OCI-M2 (cell line): Measurements from ENCODE around the gene ANXA2.
"Not testable (repeated sequence)": the region's sequence is repeated elsewhere in the genome, so short reads cannot be mapped to it uniquely, and the experiment has no call there.

Source experiments
- DNase-seq: peaks from one replicate; lab custom pipeline; 2025; ENCODE audit not compliant: unreplicated experiment; lab: John Stamatoyannopoulos, UW

ANXA2 gene

DNA sequence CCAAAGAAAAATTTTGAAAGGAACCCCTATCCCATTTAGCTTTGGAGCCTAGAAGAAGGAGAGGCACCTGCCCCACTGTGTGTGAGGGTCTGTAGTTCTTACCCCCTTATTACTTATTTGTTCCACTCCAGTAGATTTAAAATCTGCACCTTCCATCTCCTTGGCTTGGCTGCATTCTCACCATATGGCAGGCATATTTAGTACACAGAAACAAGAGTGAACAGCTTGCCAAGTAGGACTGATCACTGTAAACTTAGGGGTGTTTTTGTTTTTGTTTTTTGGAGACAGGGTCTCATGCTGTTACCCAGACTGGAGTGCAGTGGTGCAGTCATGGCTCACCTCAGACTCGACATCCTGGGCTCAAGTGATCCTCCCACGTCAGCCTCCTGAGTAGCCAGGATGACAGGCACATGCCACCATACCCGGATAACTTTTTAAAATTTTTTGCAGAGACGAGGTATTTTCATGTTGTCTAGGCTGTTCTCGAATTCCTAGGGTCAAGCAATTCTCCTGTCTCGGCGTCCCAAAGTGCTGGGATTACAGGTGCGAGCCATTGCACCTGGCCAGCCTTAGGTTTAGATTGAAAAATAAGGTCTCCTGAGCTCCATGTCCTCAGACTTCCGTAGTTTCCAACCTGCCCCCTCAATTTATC, 14.1 kb upstream of the ANXA2 start:
- no peak for DNase-seq

DNA sequence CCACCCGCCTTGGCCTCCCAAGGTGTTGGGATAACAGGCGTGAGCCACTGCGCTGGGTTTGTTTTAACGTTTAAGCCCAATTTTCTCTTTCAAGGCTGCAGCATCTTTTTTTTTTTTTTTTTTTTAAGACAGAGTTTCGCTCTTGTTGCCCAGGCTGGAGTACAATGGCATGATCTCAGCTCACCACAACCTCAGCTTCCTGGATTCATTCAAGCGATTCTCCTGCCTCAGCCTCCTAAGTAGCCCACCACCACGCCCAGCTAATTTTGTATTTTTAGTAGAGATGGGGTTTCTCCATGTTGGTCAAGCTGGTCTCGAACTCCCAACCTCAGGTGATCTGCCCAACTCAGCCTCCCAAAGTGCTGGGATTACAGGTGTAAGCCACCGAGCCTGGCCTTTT, 12.6 kb upstream of the ANXA2 start:
- not testable (repeated sequence) for DNase-seq

DNA sequence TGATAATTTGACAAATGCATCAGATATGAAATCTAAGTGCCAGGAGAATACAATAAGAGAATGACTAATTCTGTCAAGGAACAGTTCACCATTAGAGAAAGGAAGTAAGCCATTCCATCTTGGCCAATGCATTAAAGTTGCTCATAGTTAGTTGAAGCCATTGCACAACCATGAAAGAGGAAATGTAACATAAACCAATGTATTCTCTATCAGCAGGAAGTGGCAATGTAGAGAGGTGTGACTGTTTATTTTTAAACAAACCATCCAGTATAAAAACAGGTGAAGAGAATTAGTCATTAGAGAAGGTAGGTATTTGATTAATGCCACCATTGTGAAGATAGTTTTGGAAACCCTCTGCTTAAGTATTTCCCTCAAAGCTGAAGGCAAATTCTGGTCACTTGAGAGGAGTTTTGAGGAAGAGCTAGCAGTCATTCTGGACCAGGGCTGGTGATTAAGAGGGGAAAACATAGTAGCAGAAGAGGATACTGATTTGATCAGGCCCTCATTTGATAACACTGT, 10.7 kb upstream of the ANXA2 start:
- no peak for DNase-seq

DNA sequence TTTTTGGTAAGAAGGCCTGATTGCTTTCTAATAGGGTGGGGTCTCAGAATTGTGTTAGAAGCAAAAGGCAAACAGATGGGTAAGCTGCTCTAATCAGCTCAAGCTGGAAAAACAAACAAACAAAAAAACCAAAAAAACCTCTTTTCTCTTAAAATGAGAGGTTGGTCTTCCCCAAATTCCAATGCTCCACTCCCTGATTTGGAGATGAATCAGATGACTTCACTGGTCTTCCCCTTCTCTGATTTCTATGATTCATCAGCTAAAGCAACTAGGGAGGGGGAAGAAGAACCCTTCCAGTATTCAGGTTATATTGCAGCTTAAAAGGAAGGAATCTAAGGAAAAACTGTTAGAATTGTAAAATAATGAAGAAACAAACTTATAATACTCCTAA, 9.6 kb upstream of the ANXA2 start:
- no peak for DNase-seq

DNA sequence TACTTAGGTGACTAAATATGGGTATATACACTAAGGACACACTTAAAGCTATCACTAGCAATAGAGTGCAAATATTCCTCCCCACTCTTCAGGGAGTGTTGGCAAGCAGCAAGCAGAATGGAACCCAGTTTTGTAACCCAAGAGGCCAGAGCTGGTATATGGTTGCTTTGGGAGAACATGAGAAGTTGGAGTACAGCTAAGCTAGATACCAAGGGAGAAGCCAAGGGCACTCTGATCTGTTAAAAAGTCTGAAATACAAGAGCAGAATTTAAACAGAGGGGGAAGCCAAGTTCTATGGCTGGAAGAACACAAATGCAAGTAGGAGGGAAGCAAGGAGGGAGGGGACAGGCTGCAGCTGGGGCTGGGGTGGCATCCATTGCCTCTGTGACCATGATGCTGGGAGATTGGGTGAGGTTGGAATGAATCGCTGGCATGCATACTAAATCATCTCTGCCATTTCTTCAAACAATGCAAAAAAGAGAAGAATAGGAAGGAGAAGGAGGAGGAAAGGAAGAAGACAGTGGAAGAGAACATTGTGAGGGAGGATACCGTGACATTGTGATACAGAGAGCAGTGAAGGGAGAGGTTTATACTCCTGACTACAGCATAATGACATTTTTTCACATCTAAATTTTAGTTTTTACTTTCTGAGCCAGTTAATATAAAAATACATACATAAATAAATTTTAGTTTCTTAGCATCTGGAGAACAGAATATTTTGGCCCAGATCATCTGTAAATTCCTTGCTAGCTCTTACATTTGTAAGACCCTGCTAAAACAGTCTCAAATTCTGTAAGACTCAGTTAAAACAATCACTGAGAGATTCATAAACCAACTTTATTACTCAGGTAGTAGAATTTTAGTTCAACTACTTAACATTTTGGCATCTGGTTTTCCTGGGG, 9.0 kb upstream of the ANXA2 start:
- no peak for DNase-seq

DNA sequence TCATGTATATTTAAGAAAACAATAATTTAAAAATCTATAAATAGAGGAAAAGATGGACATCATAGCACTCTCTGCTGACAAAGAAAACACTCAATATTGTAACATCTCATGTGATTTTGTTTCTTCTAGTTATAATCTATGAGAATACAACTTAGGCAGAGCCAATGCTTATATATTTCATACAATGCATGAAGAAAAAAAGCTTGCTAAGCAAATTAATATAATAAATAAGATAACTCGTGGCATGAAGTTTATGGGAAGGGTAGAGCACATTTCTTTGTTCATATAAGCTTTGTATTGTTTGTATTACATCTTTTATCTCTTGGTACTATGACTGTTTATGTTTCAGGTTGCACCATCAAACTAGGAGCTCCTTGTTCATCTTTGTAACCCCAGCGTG, 7.6 kb upstream of the ANXA2 start:
- DNase-seq: no peak

DNA sequence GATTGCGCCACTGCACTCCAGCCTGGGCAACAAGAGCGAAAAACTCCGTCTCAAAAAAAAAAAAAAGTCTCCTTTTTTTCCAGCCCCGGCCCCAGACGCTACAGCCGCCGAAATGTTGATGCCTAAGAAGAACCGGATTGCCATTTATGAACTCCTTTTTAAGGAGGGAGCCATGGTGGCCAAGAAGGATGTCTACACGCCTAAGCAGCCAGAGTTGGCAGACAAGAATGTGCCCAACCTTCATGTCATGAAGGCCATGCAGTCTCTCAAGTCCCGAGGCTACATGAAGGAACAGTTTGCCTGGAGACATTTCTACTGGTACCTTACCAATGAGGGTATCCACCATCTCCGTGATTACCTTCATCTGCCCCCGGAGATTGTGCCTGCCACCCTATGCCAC, 6.6 kb upstream of the ANXA2 start:
- DNase-seq: not testable (repeated sequence)

DNA sequence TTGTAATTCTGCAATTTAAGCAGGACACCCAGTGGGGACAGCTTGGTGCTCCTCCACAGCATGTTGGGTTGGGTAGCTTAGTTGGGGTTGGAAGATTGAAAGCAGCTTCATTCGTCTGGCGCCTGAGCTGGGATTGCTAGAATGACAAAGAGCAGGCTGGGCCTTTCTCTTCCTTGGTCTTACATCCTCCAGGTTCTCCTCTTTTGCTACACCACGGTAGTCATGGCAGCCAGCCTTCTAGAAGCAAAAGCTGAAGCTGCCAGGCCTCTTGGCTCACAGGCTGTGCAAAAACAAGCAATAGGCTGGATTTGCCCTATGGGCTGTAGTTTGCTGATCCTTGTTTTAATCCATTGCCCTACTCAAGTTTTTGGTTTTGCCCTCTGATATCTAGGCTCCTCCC, 3.2 kb upstream of the ANXA2 start:
- DNase-seq: no peak

DNA sequence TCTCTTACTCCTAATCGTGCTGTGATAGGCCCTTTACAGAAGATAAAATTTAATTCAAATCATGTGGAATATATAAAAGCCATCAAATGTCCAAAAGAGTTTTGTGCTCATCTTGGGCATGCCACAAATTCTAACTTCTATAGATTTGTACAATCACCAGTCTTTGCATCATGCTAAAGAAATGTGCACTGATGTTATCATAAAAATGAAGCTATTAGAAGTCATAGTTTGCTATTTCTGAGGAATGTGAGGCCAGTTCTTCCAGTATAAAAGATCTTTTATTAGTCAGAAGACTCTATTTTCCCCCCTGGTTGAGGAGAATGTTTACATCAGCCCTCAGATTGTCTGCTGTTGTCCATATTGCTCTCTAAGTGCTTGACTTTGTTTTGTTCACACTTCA, 2.1 kb upstream of the ANXA2 start:
- no peak for DNase-seq

DNA sequence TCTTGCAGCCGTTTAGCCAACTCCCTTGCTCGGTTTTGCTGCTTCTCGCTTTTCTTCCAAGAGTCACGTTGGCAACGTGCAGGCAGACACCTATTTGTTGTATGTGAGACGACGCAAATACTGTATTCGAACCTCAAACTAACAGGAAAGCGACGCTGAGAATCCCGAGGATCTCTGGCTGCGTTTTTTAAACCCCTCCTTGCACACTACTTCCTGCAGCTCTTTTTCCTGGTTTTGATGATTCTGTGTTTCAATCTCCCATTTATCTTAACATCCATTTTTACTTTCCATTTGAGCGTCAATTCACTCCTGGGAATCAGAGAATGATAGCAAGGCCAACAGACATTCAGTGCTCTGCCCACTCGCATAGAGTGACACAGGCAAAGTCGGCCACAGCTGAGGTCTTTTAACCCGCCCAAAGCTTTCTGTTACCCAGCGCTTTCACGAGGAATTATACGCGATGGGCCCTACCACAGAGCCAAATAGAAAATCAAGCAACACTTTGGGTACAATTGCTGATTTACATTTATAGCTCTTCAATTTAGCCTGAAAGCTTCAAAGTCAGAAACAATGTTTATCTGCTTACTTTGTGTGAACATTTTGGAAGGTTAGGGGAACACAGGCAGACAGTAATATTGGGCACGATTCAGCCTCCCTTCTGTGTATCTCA, 1.6 kb upstream of the ANXA2 start:
- DNase-seq: no peak

DNA sequence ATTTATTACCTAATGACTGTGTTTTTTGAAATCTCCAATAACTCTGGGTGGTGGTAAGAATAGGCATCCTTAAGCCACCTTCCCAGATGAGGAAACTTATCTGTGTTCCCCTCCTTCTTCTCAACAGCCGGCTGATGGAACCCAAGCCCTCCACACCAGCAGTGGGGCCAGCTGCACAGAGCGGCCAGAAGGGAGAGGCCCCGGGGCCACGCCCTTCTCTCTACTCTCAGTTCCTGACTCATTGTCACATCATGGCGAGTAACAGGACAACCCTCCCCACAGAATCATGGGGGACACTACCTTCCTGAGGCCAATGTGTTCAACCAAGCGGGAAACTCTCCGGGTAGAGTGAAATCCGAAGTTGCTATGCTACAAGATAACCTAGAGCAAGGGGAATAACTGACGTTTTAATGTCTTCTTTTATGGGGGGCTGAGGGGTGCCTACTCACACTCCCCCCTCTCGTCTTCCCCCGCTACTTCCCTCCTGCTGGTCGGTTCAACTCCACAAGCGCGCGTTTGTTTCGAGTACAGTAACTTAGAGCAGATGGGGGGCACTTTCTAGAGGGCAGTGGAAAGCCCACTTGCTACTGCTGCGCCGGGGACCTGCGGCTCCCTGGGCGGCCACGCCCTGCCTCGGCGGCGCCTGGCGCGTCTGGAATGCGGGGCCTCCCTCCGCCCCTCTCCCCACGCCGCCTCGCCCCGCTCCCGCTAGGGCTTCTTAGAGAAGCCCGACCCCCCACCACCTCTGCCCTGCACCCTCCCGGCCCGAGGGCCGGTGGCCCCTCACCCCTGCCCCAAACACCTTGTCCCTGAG, 621 bp downstream of the ANXA2 start:
- DNase-seq: no peak

DNA sequence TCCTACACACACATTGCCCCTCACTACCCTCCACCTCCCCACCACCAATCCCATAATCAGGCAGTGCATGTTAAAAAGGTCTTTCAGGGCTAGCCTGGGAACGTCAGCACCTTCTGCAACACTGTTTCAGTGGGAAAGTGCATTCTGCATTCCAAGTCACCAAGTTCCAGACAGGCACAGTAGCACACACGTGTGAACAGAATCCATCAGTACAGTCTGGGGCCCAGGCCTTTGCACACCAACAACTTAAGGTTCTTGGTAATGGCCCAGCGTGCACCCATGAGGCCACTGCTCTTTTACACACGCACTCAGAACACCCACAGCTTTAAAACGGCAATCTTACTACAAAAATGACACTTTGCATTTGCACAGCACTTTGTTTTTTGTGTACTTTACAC, 1.2 kb downstream of the ANXA2 start:
- no peak for DNase-seq

DNA sequence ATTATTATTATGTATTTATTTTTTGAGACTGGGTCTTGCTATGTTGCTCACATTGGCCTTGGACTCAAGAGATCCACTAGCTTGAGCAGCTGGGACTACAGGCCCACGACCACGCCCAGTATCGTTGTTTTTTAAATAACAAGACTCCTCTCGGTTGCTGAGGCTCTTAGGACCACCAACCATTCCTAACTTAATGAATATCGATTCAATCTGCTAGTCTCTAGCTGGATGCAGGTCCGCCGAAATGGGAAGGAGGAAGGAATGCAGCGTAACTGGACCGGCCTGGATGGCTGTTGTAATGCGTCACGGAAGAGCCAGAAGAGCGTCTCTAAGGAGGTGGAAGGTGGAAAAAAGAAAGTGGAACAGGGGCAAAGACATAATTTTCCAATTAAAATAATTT, 1.7 kb downstream of the ANXA2 start:
- no peak for DNase-seq

DNA sequence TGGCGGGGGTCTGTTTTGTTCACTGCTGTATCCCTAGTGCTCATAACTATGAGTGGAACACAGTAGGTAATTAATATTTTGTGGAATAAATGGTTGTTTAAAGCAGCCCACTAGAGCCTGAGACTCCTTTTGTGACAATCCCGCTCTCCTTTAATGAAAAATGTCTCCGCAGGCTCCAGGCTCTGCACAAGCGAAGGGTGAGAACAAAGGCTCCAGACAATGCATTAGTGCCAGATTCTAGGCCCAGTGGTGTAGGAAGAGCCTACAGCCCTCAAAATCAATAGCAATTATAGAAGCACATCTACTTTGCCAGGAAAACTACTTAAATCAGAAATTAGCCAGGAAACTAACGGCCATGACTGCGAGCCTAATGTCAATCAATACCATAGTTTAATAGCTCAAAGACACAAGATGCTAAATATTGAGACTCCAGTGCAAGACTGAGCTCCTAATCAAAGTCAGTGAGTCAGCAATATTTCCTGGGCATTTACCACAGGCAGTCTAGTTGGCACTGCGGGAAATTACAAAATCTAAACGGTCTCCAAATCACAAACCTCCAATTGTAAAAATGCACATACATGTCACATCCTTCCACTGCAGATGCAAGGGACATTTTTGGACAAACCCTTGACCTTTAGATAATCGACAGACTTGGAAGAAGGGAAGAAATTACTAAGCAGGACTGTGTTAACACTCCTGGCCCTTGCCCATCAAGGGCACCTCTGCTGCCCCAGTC, 2.3 kb downstream of the ANXA2 start:
- no peak for DNase-seq

DNA sequence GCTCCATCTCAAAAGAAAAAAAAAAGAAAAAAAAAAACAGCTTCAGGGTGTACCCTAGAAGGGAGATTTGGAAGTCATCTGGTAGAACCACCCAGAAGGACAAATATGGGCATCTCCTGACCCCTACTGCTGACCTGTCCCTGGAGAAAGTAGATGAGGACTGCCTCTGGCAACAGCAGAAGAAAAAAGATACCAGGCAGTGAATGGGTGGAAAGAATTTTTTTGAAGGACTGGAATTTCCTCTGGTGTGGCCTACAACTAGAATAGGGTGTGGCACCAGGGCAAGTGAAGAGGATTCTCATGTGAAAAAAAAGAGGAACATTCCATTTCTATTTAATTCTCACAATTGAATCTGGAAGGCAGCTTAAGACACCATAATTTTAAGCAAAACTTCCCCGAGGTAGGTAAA, 3.1 kb downstream of the ANXA2 start:
- DNase-seq: no peak

DNA sequence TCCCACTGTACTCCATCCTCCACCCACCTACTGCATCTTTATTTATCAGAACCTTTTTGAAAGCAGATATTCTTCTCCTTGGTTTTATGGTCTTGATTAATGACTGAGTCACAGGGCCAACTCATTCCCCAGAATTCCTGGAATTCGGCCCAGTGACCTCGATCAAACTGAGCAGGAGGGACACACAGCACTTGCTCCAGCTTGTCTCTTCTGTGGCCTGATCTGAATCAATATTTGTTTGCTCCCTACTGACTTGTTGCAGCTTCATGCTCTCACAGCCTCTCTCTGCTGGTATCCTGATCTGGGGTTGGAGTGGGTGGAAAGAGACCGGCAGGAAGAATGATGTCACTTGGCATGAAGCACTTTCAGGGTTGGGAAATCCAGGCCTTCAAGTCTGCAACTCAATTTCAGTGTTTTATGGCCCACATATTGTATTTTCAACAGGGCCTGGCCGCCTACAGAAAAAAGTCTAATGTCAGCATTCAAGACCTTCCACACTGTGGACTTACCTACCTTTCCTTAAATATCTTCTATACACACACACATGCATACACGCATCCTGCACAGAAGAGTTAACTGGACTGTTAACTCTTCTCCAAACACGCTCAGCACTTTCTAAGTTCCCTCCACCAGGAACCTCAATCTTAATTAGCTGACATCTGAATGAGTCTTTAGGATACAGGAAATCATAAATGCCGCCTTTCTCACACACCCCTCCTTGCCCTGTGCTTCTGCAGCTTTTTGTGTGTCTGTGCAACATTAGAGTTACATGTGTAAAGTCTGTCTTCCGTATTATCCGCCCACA, 4.6 kb downstream of the ANXA2 start:
- no peak for DNase-seq

DNA sequence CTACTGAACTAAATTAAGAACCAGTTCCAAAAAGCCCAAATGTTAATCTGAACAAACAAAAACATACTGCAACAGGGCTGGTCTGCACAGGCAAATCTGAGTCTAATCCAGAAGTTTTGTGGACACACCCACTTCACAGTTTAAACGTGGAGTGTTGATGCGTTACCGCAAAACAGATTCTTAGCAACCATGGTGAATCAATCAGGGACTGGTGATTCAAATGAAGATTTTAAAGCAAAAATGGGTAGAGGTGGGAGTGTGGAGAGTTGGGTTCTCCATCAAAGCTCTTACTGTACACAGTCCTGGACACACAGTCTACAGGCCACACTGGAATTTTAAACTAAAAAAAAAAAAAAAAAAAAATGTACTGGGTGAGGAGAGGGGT, 5.2 kb downstream of the ANXA2 start:
- no peak for DNase-seq

DNA sequence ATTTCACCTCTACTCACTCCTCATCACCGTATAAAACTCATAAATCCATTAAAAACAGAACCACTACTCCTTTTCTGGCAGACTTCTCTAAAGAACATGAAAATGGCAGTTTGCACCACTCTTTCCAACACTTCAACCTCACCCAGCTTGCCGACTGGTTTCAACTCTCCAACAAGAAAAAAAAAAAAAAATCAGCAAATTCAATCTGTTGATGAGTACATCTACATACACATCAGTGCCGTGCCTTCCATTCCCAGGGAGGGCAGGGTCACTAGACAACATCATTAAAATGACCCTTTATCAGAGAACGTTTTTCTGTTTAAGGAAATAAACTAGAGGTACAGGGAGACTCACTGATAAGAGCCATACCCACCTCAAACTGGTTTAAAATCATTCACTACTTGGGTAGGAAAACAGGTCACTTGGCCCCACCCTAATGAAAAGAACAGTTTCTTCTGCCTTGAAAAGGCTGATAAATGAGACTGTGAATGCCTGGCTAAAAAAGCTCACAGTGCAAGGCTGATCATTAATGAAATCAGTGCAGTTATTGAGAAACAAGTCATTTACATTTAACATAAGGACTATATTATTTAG, 6.0 kb downstream of the ANXA2 start:
- DNase-seq: no peak

DNA sequence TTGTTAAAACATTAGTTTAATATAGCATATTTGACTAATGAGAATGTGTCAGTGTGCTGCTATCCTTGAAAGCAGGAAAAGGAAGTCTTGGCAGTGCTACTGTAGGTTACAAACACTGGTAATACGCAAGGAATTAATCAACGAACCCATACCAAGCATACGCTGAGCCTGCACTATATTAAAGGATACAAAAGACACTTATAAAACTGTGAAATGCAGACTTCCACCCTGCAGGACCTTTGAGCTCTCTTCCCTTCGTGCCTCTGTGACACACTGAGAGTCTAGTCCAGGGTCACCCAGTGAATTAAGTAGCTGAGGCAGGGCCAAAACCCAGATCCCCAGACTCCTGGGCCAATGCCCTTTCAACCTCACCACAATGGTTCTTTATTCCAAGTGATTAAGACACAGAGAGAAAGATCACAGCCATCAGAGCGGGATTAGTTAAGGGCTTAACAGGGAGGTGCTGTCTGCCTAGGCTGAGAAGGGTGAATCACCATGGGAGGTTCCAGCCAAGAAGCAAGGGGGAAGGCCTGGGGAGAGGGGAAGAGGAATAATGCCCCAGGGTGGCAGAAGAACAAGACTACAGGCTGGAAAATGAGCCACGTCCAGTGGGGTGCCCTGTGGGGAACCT, 6.8 kb downstream of the ANXA2 start:
- no peak for DNase-seq
